CD4-positive, CD25-positive, alpha-beta regulatory T cell (primary cell): ENCODE measurements around the gene SLC12A6. TPM values are rescaled to one million over a fixed set of nuclear protein-coding genes. Genes with fewer than 3 reads are reported as not detected.
A peak's percentile ranks its signal among the peaks of the same experiment; 100 is the strongest.

Source experiments
- ATAC-seq, 2 donors: fragments of 150-1000 bp; cut with Tn5 transposase; one replicate each; pipeline ENCODE4 v1.10.0; 2021; ENCODE audit warnings: low read depth in 2 of 2, moderate number of reproducible peaks in 2 of 2, moderate library complexity in 1 of 2
- DNase-seq, 3 donors: peaks; one replicate each; pipeline versions ENCODE4 v3.0.0 to v3.0.0-alpha.2; 2012 to 2022; ENCODE audit warnings: mixed read lengths in 1 of 3
- H3K27ac ChIP-seq: one replicate; pipeline ENCODE4 v1.7.0; 2013; ENCODE audit warnings: mild to moderate bottlenecking, low read length; ENCODE audit not compliant: insufficient read depth, poor library complexity, severe bottlenecking
- H3K27me3 ChIP-seq: one replicate; pipeline ENCODE4 v1.7.0; 2013; ENCODE audit warnings: low read length; ENCODE audit not compliant: control insufficient read depth, insufficient read depth
- H3K36me3 ChIP-seq: one replicate; pipeline ENCODE4 v1.7.0; 2013; ENCODE audit warnings: mild to moderate bottlenecking, low read length, moderate library complexity; ENCODE audit not compliant: control insufficient read depth, insufficient read depth
- H3K4me1 ChIP-seq: 2 replicates; pipeline ENCODE4 v1.7.0; 2013; ENCODE audit warnings: mild to moderate bottlenecking, low read length; ENCODE audit not compliant: insufficient read depth, control insufficient read depth, poor library complexity, severe bottlenecking
- H3K4me3 ChIP-seq: one replicate; pipeline ENCODE4 v1.7.0; 2013; ENCODE audit warnings: low read depth, mild to moderate bottlenecking, low read length, moderate library complexity
- H3K9me3 ChIP-seq, 2 experiments: 1 replicate in 1 of 2; 2 replicates in 1 of 2; pipeline ENCODE4 v1.7.0; 2013; ENCODE audit warnings: low read length in 2 of 2, mild to moderate bottlenecking in 1 of 2, moderate library complexity in 1 of 2; ENCODE audit not compliant: control insufficient read depth in 2 of 2
- H3K27ac Mint-ChIP-seq, 3 donors: one replicate each; pipeline ENCODE4 v1.8.0; 2020 to 2022; ENCODE audit warnings: mild to moderate bottlenecking in 3 of 3, mixed read lengths in 3 of 3, moderate library complexity in 2 of 3
- H3K27me3 Mint-ChIP-seq: one replicate; pipeline ENCODE4 v1.8.0; 2022; ENCODE audit warnings: mild to moderate bottlenecking, mixed read lengths
- H3K36me3 Mint-ChIP-seq: one replicate; pipeline ENCODE4 v1.8.0; 2020; ENCODE audit warnings: mixed read lengths
- H3K4me1 Mint-ChIP-seq, 4 donors: one replicate each; pipeline ENCODE4 v1.8.0; 2020 to 2022; ENCODE audit warnings: mixed read lengths in 4 of 4, mild to moderate bottlenecking in 1 of 4
- H3K4me3 Mint-ChIP-seq, 4 donors: one replicate each; pipeline ENCODE4 v1.8.0; 2020 to 2022; ENCODE audit warnings: mild to moderate bottlenecking in 4 of 4, mixed read lengths in 4 of 4, moderate library complexity in 3 of 4
- H3K9me3 Mint-ChIP-seq, 7 donors: one replicate each; pipeline ENCODE4 v1.8.0; 2020 to 2022; ENCODE audit warnings: mixed read lengths in 7 of 7, mild to moderate bottlenecking in 3 of 7, moderate library complexity in 2 of 7
- polyA plus RNA-seq, 4 donors: library from polyadenylated mRNA; unstranded; fragments of 300-500 nt; fragmentation: Illumina TruSeq; gene quantifications; one replicate each; pipeline ENCODE4 v1.2.3, GENCODE V29; 2021
- total RNA-seq: library from RNA; stranded (reverse); gene quantifications from one replicate; pipeline ENCODE4 v1.2.3, GENCODE V29; 2022

Gene SLC12A6
- total and polyA plus RNA-seq, 5 donors from 2014 or later = 14.1 to 150 (median 14.7) TPM

DNA sequence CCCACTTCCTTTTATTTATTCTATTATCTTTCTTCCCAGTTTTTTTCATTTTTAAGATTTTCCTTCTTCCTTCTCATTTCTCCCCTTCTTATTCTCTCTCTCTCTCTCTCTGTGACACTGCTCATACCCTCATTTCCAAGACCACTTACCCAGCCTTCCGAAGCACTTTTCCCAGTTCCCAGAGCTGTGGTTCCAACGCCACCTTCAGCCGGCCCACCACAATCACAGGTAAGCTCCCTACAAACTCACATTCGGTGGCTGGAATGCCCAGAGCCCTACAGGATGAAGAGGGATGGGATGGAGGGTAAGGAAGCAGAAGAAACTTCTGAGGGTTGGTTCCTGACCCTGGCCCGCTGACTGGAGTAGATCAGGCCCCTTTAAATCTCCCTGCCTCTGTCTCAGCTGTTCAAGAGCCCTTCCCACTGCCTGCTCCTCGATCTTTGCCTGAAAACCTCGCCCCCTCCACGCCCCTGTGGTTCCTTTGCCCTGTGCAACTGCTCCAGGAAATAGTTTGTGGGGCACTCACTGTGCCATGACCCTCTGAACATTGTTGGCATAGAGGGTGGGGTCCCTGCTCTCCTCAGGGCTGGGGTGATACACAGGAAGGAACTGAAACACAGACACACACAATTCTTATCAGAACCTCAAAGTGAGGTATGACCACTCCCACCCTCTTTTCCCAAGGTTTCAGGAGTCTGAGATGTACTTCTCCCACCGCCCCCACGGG is 24.6 kb upstream of the SLC12A6 start:
- peaks cover 18% of the 10 kb centered on the region for H3K4me1 ChIP-seq
- DNase-seq (no peak), ATAC-seq (no peak)
- Mint-ChIP-seq H3K36me3 (peaks cover 38% of the 10 kb centered on the region), H3K27ac (peak overlapping the region in 1 of 3 donors; percentile 70), H3K4me1 (peaks cover 6 to 33% (median 12%) of the 10 kb centered on the region in 4 donors), H3K9me3 (no peaks in the 10 kb centered on the region), H3K4me3 (peak overlapping the region in 1 of 4 donors; percentile 94), H3K27me3 (no peaks in the 10 kb centered on the region)
- no peaks in the 10 kb centered on the region for H3K9me3 ChIP-seq
- peaks cover 55% of the 10 kb centered on the region for H3K36me3 ChIP-seq
- no peak overlapping the region for H3K27ac ChIP-seq
- H3K27me3 ChIP-seq = no peaks in the 10 kb centered on the region
- no peak overlapping the region for H3K4me3 ChIP-seq

- H3K4me3 Mint-ChIP-seq = peak overlapping the region in 2 of 4 donors; percentile 0 to 10
These were observed 23.7 kb upstream of the SLC12A6 start for GRCh38 chr15:34361278-34361677.

DNA sequence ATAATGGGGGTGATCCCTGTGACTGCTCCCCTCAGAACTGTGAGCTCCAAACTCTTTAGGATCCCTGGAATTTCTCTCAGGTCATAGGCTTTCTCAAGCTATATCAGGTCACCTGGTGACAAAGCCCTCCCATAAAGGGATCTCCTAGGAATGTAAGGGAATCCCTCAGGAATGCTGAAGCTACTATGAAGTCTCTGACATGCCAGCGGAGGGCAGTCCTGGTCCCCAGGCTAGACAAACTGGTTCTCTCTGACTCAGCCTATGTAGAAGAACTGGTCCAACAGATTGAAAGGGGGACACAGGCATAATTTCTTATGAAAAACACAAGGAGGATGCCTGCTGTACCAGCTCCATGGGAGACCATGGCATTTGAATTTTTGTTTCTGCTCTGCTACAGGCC is 22.7 kb upstream of the SLC12A6 start:
- ATAC-seq (no peak), DNase-seq (no peak)
- Histone ChIP-seq H3K9me3 (no peaks in the 10 kb centered on the region), H3K27me3 (no peaks in the 10 kb centered on the region), H3K27ac (no peak overlapping the region), H3K4me3 (no peak overlapping the region), H3K36me3 (peaks cover 67% of the 10 kb centered on the region), H3K4me1 (peaks cover 8% of the 10 kb centered on the region)
- Mint-ChIP-seq H3K27ac (peak overlapping the region in 2 of 3 donors; percentile 27 to 68), H3K4me3 (no peak overlapping the region), H3K36me3 (peaks cover 46% of the 10 kb centered on the region), H3K4me1 (peaks cover 1 to 20% (median 6%) of the 10 kb centered on the region in 4 donors), H3K9me3 (no peaks in the 10 kb centered on the region), H3K27me3 (no peaks in the 10 kb centered on the region)

More at GRCh38 chr15:34361278-34361677, 23.7 kb upstream of the SLC12A6 start:
- Mint-ChIP-seq H3K4me1 (peaks cover 6 to 29% (median 12%) of the 10 kb centered on the region in 4 donors), H3K27ac (no peak overlapping the region), H3K36me3 (peaks cover 44% of the 10 kb centered on the region), H3K9me3 (no peaks in the 10 kb centered on the region), H3K27me3 (no peaks in the 10 kb centered on the region)
- Histone ChIP-seq H3K4me3 (no peak overlapping the region), H3K36me3 (peaks cover 64% of the 10 kb centered on the region), H3K27me3 (no peaks in the 10 kb centered on the region), H3K27ac (no peak overlapping the region), H3K9me3 (no peaks in the 10 kb centered on the region), H3K4me1 (peaks cover 17% of the 10 kb centered on the region)
- no peak for ATAC-seq
- no peak for DNase-seq

DNA sequence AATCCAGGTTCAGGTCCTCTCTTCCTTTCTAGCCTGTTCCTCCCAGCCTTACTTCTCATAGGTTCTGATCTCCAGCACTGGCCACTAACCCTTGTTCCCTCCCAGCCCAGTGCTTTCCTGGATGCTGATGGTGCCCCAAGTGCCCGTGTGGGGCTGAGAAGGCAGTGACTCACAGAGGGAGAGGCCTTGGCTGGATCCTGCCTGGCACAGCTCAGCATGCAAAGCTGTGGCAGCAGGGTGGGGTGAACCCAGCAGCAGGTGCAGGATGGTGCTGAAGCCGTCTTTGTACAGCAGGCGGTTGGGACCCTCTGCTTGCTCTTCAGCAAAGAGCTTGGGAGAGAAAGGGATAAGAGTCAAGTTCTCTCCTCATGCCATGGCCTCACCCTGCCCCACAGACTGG is 21.8 kb upstream of the SLC12A6 start:
- Mint-ChIP-seq H3K4me3 (no peak overlapping the region), H3K9me3 (no peaks in the 10 kb centered on the region), H3K27me3 (no peaks in the 10 kb centered on the region), H3K4me1 (peaks cover 0 to 13% (median 6%) of the 10 kb centered on the region in 4 donors), H3K27ac (peak overlapping the region in 1 of 3 donors; percentile 75), H3K36me3 (peaks cover 51% of the 10 kb centered on the region)
- no peak for DNase-seq
- Histone ChIP-seq H3K9me3 (no peaks in the 10 kb centered on the region), H3K27ac (no peak overlapping the region), H3K4me1 (no peaks in the 10 kb centered on the region), H3K27me3 (no peaks in the 10 kb centered on the region), H3K36me3 (peaks cover 74% of the 10 kb centered on the region), H3K4me3 (no peak overlapping the region)
- no peak for ATAC-seq

- H3K4me3 Mint-ChIP-seq = no peak overlapping the region
- Histone ChIP-seq H3K9me3 (no peaks in the 10 kb centered on the region), H3K4me1 (no peaks in the 10 kb centered on the region), H3K27ac (no peak overlapping the region), H3K4me3 (no peak overlapping the region), H3K36me3 (peaks cover 79% of the 10 kb centered on the region), H3K27me3 (no peaks in the 10 kb centered on the region)
- H3K36me3 Mint-ChIP-seq = peaks cover 51% of the 10 kb centered on the region
- peaks cover 0 to 13% (median 6%) of the 10 kb centered on the region in 4 donors for H3K4me1 Mint-ChIP-seq
- H3K9me3 Mint-ChIP-seq = no peaks in the 10 kb centered on the region
- H3K27me3 Mint-ChIP-seq = no peaks in the 10 kb centered on the region
- ATAC-seq (no peak), DNase-seq (no peak)
- H3K27ac Mint-ChIP-seq = peak overlapping the region in 1 of 3 donors; percentile 16
These were observed 21.4 kb upstream of the SLC12A6 start for GRCh38 chr15:34358948-34359347.

GRCh38 chr15:34358367-34358766 is 20.8 kb upstream of the SLC12A6 start:
- H3K27me3 Mint-ChIP-seq = no peaks in the 10 kb centered on the region
- peaks cover 0 to 9% (median 6%) of the 10 kb centered on the region in 4 donors for H3K4me1 Mint-ChIP-seq
- H3K4me3 ChIP-seq = no peak overlapping the region
- no peak overlapping the region for H3K4me3 Mint-ChIP-seq
- peaks cover 51% of the 10 kb centered on the region for H3K36me3 Mint-ChIP-seq
- ATAC-seq (no peak), DNase-seq (no peak)
- H3K27ac ChIP-seq = no peak overlapping the region
- H3K36me3 ChIP-seq = peaks cover 77% of the 10 kb centered on the region
- H3K4me1 ChIP-seq = no peaks in the 10 kb centered on the region
- H3K9me3 ChIP-seq = no peaks in the 10 kb centered on the region
- peak overlapping the region in 1 of 3 donors; percentile 16 for H3K27ac Mint-ChIP-seq
- H3K27me3 ChIP-seq = no peaks in the 10 kb centered on the region
- H3K9me3 Mint-ChIP-seq = no peaks in the 10 kb centered on the region

DNA sequence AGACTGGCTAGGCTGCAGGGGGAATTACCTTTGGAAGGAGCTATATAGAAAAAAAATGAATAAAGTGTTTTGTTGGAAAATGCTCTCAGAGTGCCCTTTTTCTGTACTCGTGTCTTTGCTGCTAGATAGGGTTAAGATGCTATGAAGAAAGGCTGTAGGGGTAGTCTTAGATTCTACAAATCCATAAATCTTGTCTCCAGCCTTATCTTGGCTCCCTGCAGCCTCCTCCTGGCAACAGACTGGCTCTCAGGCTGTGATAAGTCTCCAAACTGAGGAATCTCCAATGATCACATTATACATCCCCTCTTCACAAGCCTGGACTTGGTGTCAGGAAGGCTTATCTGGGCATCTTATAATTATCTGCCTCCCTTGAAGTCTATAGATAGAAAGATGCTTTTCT is 20.1 kb upstream of the SLC12A6 start:
- no peak overlapping the region for H3K4me3 Mint-ChIP-seq
- Histone ChIP-seq H3K36me3 (peaks cover 71% of the 10 kb centered on the region), H3K4me3 (no peak overlapping the region), H3K27me3 (no peaks in the 10 kb centered on the region), H3K27ac (no peak overlapping the region), H3K4me1 (no peaks in the 10 kb centered on the region), H3K9me3 (no peaks in the 10 kb centered on the region)
- peaks cover 0 to 2% (median 1%) of the 10 kb centered on the region in 4 donors for H3K4me1 Mint-ChIP-seq
- no peaks in the 10 kb centered on the region for H3K27me3 Mint-ChIP-seq
- H3K9me3 Mint-ChIP-seq = no peaks in the 10 kb centered on the region
- ATAC-seq (no peak), DNase-seq (no peak)
- H3K27ac Mint-ChIP-seq = no peak overlapping the region
- H3K36me3 Mint-ChIP-seq = peaks cover 46% of the 10 kb centered on the region

DNA sequence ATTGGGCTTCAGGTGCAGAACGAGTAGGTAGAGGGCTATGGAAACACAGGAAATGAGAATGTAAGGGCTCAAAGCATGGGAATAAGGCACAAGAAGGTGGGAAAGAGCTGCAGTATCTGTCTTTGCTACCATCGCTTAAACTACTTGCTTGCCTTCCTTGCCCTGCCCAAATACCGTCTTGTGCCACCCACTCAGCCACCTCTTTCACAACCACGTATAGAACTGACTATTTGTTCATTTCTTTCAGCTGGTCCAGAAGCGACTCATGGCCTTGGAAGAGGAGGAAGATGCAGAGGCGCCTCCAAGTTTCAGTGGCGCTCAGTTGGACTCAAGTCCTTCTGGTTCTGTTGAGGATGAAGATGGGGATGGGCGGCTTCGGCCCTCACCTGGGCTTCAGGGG is 17.7 kb upstream of the SLC12A6 start:
- Mint-ChIP-seq H3K4me1 (peaks cover 0 to 2% (median 0%) of the 10 kb centered on the region in 4 donors), H3K4me3 (no peak overlapping the region), H3K27ac (peak overlapping the region in 2 of 3 donors; percentile 2 to 16), H3K9me3 (no peaks in the 10 kb centered on the region), H3K27me3 (no peaks in the 10 kb centered on the region), H3K36me3 (peaks cover 33% of the 10 kb centered on the region)
- Histone ChIP-seq H3K9me3 (no peaks in the 10 kb centered on the region), H3K4me1 (no peaks in the 10 kb centered on the region), H3K27ac (no peak overlapping the region), H3K4me3 (no peak overlapping the region), H3K27me3 (no peaks in the 10 kb centered on the region), H3K36me3 (peaks cover 54% of the 10 kb centered on the region)
- no peak for ATAC-seq
- no peak for DNase-seq
